HL-60/S4 treated with retinoic acid at 250 ng/mL for 4 days and 3 days (cell line): ENCODE data around the gene ANO4.
"Not testable (repeated sequence)": the region's sequence is repeated elsewhere in the genome, so short reads cannot be mapped to it uniquely, and the experiment has no call there.

Experiments used
- in situ Hi-C: fragments of 300-500 bp; cut with MboI; formaldehyde crosslinking; loops from 2 replicates; pipeline ENCODE4 v1.7.0; 2022; ENCODE audit warnings: low sequenced_read_pairs

The ANO4 gene

GRCh38 chr12:101076921-101077320, 282.3 kb downstream of the ANO4 start:
- in situ Hi-C loops: no loop called here

- in situ Hi-C loops: no loop called here
These were observed 283.4 kb downstream of the ANO4 start for GRCh38 chr12:101077791-101078528.

DNA sequence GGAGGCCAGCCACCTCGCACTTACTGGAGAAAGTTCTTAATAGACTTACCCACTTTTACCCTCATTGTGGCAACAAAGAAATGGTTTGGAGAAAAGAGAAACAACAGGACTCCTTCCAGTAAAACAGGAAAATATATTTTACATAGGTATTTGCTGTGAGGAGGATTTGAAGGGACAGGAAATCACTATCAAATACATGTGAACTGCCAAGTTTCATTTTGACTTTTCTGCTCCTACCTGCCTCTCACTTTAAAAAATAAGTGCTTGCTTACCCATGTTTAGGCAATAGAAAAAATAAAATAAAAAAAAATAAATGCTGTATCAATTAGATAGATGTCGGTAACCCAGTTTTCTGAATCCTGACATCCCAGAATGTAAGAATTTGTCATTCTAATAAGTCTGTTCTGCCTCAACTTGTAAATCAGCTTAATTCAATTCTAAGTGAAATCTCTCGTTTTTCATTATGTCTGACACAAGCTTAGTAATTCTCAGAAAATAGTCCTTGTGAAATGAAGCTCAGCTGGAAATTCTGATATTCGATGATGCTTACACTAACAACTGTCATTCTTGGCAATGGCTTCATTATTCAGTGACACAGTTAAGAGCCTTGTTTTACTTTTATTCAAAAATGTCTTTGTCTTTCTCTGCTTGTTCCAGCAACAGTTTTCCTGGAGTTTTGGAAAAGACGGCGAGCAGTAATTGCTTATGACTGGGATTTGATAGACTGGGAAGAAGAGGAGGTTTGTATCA, 284.1 kb downstream of the ANO4 start:
- in situ Hi-C loops: no loop called here

GRCh38 chr12:101082706-101083105, 288.1 kb downstream of the ANO4 start:
- in situ Hi-C loops: no loop called here

DNA sequence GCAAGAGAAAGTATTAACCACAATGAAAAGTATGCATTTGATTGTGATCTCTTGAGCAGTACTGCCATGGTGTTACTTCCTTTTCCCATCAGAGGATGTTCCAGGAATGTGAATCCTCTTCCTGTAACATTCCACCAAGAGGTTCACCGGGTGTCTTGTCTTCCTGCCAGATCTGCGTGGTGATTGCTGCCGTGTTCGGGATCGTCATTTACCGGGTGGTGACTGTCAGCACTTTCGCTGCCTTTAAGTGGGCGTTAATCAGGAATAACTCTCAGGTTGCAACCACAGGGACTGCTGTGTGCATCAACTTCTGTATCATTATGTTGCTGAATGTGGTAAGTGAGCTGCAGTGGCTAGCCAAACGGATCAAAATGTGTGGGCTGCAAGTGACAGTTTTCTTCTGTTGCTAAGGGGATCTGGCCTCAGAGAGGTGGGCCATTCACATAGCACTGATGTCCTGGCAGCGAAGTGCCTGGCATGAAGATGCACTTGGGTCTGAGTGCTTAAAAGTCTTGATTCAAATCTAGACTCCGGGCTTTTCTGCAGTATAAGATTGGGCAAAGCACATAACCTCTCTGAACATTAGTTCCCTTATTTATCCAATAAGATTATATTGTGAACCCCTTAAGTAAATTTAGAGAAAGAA, 292.0 kb downstream of the ANO4 start:
- in situ Hi-C loops: no loop called here

DNA sequence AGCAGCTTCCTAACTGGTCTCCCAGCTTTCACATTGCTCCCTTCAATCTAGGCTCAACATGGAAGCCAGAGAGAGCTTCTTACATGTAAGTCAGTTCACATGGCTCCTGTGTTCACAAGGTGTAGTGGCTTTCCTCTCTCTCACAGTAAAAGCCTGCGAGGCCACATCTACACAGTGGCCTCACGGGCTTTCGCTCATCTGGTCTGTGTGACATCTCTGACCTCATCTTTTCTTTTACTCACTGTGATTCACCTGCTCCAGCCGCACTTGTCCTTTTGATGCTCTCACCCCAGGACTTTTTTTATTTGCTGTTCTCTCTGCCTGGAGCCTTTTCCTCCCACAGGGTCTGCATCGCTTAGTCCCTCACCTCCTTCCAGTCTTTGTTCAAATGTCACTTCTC, 293.3 kb downstream of the ANO4 start:
- in situ Hi-C loops: no loop called here

- in situ Hi-C loops: no loop called here
These were observed 294.7 kb downstream of the ANO4 start for GRCh38 chr12:101089271-101089670.

GRCh38 chr12:101090222-101090621, 295.6 kb downstream of the ANO4 start:
- in situ Hi-C loops: not testable (repeated sequence)

GRCh38 chr12:101097829-101098580, 303.4 kb downstream of the ANO4 start:
- in situ Hi-C loops: no loop called here

DNA sequence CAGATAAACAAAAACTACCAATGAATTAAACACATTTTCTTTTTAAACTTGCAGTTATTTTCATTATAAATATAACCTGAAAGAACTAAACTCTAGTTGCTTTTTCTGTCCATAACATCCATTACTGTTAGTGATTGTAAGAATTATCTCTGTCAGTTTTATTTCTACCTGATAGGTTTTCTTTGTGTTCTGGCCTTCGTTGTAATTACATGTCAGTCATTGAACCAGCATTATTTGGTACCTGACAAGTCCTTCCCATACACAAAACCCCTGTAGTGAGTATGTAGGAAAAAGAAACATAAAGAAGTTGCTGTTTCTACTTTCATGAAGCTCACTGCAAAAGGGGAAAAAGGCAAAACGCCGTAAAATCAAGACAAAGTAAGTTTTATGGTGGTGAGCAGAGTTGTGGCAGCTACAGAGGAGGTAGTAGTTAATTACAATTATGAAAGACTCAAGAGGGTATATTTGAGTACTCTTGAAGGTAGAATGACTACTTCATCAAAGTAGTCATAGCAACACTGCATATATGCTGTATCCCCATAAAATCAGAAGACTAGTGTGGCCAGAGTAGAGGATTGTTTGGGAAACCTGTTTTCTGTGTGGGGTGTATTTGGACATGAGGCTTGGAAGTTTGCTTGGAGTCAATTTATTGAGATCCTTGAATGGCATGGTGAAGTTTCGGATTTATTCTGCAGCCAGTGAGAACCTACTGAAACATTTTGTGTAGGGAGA, 312.6 kb downstream of the ANO4 start:
- in situ Hi-C loops: no loop called here

- in situ Hi-C loops: no loop called here
These were observed 313.6 kb downstream of the ANO4 start for GRCh38 chr12:101108130-101108529.

GRCh38 chr12:101110866-101111265, 316.3 kb downstream of the ANO4 start:
- in situ Hi-C loops: no loop called here

- in situ Hi-C loops: no loop called here
These were observed 316.9 kb downstream of the ANO4 start for GRCh38 chr12:101111441-101111840.

DNA sequence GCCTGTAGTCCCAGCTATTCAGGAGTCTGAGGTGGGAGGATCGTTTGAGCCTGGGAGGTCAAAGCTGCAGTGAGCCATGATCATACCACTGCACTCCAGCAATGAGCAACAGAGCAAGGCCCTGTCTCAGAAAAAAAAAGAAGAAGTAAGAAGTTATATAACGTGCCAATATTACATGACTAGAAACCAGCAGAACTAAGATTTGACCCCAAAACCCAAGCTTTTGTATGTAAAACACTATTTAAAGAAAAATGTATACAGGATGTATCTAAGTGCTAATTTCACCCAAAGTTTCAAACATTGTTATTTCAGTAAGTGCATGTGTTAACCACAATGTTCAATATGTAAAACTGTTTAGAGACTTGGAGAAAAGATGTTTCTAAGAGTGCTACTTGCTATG, 320.8 kb downstream of the ANO4 start:
- in situ Hi-C loops: no loop called here

DNA sequence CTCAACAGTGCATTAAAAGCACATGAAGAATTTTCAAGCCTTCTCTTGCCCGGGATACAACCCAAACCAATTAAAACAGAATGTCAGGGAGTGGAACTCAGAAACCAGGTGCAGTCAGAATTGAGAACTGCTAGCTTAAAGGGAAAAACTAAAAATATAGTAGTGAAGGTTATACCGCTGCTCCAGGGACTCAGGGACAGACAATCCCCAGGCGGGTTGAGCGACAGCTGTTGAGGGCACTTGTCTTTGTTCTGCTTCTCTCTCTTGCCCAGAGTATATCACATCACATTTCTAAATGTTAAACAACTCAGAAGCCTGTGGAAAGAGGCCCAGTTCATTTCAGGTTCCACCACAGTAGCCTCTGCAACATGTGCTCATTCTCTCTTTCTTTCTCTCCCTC, 322.3 kb downstream of the ANO4 start:
- in situ Hi-C loops: no loop called here

DNA sequence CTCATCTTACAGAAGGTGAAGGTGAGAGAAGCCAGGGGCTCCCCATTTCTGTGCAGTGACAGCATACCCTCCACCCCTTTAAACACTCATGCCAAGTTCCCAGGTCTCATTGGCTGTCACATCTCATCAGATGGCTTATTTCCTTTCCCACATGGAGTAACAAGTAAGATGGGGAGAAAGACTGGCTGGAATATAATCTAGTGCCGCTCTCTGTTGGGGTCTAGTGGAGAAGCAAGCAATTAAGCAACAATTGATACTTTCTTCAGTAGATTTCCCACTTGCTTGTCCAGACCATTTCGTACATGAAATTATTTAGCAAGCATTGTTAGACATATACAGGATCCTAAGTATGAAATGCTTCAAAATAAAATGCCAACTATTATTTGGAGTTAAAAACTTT, 323.3 kb downstream of the ANO4 start:
- in situ Hi-C loops: no loop called here

DNA sequence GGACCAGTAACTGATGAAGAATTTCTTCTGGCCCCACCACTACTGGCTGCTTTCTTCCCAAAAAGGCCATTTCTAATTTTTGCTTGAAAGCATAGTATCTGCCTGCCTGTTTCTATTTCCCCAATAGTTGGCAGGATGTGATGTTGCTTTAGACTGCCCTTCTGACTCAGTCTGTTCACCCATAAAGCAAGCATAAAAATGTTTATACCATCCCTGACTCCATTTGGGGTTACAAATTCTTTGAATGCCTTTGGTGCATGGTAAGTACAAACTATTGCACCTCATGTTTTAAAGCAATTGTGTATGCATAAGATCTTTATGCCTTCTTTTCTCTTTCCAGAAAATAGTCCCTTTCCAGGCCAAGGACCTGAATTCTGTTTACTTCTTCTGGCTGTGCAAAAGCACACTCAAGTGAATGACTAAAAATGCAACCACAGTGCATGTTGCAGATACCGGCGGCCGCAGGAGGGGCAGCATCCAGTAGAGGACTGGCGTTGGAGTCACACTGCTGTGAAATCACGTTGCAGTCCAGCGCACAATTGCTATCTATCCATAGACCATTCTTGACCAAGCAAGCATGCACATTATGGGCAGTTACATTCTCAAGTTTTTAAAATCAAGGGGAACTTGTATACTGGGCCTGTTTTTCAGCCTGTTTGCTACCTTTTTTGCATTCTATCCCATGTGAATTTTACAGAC, 333.1 kb downstream of the ANO4 start:
- in situ Hi-C loops: no loop called here

DNA sequence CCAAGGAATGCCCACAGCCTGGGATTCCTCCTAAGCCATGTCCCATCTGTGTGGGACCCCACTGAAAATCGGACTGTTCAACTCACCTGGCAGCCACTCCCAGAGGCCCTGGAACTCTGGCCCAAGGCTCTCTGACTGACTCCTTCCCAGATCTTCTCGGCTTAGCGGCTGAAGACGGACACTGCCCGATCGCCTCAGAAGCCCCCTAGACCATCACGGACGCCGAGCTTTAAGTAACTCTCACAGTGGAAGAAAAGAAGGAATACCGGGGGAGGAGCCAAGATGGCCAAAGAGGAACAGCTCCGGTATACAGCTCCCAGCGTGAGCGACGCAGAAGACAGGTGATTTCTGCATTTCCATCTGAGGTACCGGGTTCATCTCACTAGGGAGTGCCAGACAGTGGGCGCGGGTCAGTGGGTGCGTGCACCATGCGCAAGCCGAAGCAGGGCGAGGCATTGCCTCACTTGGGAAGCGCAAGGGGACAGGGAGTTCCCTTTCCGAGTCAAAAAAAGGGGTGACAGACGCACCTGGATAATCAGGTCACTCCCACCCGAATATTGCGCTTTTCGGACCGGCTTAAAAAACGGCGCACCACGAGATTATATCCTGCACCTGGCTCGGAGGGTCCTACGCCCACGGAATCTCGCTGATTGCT, 351.3 kb downstream of the ANO4 start:
- in situ Hi-C loops: not testable (repeated sequence)

DNA sequence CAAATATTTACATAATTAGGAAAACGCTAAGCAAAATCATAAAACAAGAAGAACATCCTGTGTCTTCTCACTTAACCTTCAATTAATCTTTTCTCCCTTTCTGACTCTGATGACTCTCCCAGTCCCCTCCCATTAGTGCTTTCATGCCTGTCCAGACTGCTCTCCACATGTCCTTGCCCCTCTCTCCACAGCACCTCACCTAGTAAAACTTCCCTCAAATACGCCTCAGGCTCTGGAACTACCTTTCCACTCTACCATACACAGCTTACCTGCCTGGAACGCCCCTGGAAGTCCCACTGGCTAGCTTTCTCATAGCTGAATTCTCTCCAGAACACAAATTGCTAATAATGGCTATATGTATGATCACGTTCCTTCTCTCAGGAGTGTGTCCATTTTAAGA, 370.7 kb downstream of the ANO4 start:
- in situ Hi-C loops: no loop called here
